Measurements from ENCODE around the gene MINDY4. TPM values are rescaled to one million over a fixed set of nuclear protein-coding genes. Genes with fewer than 3 reads are reported as not detected.

Gene MINDY4
- total and polyA plus RNA-seq, 8 donors, result 8.0 to 56.0 (median 17.4) TPM

DNA sequence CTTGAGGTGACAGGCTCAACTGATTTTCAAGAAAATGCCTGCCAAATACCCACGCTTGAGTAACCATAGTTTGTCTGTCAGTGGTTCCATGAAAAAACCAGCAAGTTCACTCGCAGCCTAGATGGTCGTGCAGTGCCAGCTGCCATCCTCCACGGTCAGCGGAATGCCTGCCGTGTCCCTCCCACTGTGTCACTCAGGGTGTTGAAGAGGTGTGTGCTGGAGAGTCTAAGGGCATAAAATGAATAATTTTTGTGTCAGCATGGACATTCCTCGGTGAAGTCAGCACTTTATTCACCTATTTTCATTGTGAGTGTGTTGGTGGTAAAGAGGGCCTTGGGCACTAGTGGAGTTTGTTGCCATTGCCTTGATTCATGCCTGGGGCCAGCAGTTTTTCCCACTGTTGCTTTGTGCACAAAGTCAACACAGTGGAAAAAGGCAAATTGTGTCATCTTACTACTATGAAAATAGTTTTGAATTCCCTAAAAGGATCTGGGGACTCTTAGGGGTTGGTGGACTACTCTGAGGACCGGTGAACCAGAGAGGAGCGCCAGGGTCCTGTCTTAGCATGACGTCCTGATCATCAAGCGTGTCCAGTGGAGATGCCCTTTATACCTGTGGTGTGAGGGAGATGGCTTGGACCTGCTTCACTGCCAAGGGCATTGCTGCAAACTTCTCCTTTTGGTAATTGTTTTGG is 17.6 kb downstream of the MINDY4 start:
- intact Hi-C loops (cut with DNase I), result no loop called here
- Histone ChIP-seq H3K27me3 (no peaks in the 10 kb centered on the region), H3K36me3 (peaks cover 0 to 28% of the 10 kb centered on the region in 2 donors), H3K9me3 (no peaks in the 10 kb centered on the region), H3K27ac (peak overlapping the region in 1 of 2 donors; percentile 13), H3K4me1 (peaks cover 0 to 17% of the 10 kb centered on the region in 2 donors), H3K4me3 (no peak overlapping the region)
- TF ChIP-seq, protein P1, sequence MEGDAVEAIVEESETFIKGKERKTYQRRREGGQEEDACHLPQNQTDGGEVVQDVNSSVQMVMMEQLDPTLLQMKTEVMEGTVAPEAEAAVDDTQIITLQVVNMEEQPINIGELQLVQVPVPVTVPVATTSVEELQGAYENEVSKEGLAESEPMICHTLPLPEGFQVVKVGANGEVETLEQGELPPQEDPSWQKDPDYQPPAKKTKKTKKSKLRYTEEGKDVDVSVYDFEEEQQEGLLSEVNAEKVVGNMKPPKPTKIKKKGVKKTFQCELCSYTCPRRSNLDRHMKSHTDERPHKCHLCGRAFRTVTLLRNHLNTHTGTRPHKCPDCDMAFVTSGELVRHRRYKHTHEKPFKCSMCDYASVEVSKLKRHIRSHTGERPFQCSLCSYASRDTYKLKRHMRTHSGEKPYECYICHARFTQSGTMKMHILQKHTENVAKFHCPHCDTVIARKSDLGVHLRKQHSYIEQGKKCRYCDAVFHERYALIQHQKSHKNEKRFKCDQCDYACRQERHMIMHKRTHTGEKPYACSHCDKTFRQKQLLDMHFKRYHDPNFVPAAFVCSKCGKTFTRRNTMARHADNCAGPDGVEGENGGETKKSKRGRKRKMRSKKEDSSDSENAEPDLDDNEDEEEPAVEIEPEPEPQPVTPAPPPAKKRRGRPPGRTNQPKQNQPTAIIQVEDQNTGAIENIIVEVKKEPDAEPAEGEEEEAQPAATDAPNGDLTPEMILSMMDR (IDR thresholded peaks at IDR 0.05), result no peak
- ATAC-seq, result no peak
- DNase-seq, result no peak

DNA sequence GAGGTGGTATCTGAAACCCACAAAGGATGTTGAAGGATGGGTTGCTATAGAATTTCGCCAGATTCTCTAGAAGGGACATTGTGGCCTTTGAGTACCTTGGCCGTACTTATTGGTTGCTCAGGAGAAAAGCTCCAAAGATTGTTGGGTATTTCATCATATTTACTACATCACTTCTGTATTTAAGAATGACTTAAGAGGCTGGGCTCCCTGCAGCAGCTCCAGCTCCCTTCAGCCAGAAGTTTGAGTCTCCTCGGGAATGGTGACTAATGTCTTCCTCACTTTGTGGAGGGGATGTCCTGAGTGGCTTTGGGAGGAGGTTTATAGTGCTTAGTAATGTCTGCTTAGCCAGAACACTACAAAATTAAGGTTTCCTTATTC is 18.1 kb downstream of the MINDY4 start:
- Histone ChIP-seq H3K9me3 (no peaks in the 10 kb centered on the region), H3K36me3 (peaks cover 0 to 32% of the 10 kb centered on the region in 2 donors), H3K27ac (peak overlapping the region in 1 of 2 donors; percentile 13), H3K27me3 (no peaks in the 10 kb centered on the region), H3K4me3 (no peak overlapping the region), H3K4me1 (peaks cover 0 to 17% of the 10 kb centered on the region in 2 donors)
- DNase-seq (no peak), ATAC-seq (peak; percentile 87)
- TF ChIP-seq, protein P1 (IDR thresholded peaks at IDR 0.05), result no peak
- intact Hi-C loops (cut with DNase I), result no loop called here

DNA sequence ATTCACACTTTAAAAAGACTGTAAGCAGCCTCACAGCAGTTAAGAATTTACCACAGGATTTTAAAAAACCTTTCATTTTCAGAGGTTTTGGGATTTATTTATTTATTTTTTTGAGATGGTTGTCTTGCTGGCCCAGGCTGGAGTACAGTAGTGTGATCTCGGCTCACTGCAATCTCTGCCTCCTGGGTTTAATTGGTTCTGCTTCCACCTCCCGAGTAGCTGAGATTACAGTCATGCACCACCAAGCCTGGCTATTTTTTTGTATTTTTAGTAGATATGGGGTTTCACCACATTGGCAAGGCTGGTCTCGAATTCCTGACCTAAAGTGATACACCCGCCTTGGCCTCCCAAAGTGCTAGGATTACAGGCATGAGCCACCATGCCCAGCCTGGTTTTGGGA is 19.1 kb downstream of the MINDY4 start:
- Histone ChIP-seq H3K4me3 (no peak overlapping the region), H3K36me3 (peaks cover 0 to 27% of the 10 kb centered on the region in 2 donors), H3K9me3 (no peaks in the 10 kb centered on the region), H3K27ac (no peak overlapping the region), H3K27me3 (no peaks in the 10 kb centered on the region), H3K4me1 (peaks cover under 1 to 17% of the 10 kb centered on the region in 2 donors)
- DNase-seq (no peak), ATAC-seq (no peak)
- TF ChIP-seq, protein P1 (IDR thresholded peaks at IDR 0.05), result no peak
- intact Hi-C loops (cut with DNase I), result no loop called here

DNA sequence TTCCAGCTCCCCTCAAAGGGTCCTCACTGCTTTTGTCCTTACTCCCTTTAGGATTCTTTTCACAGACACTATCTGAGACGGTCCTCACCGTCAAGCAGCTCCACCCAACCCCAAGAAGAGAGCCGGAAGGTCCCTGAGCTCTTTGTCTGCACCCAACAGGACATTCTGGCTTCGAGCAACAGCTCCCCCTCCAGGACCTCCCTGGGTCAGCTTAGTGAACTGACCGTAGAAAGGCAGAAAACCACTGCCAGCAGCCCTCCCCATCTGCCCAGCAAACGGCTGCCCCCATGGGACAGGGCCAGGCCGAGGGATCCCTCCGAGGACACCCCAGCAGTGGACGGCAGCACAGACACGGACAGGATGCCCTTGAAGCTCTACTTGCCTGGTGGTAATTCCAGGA is 19.9 kb downstream of the MINDY4 start:
- Histone ChIP-seq H3K4me1 (peaks cover 5 to 21% of the 10 kb centered on the region in 2 donors), H3K9me3 (no peaks in the 10 kb centered on the region), H3K4me3 (no peak overlapping the region), H3K36me3 (peaks cover 0 to 23% of the 10 kb centered on the region in 2 donors), H3K27ac (no peak overlapping the region), H3K27me3 (no peaks in the 10 kb centered on the region)
- TF ChIP-seq, protein P1 (IDR thresholded peaks at IDR 0.05), result no peak
- intact Hi-C loops (cut with DNase I), result no loop called here
- ATAC-seq (no peak), DNase-seq (no peak)

DNA sequence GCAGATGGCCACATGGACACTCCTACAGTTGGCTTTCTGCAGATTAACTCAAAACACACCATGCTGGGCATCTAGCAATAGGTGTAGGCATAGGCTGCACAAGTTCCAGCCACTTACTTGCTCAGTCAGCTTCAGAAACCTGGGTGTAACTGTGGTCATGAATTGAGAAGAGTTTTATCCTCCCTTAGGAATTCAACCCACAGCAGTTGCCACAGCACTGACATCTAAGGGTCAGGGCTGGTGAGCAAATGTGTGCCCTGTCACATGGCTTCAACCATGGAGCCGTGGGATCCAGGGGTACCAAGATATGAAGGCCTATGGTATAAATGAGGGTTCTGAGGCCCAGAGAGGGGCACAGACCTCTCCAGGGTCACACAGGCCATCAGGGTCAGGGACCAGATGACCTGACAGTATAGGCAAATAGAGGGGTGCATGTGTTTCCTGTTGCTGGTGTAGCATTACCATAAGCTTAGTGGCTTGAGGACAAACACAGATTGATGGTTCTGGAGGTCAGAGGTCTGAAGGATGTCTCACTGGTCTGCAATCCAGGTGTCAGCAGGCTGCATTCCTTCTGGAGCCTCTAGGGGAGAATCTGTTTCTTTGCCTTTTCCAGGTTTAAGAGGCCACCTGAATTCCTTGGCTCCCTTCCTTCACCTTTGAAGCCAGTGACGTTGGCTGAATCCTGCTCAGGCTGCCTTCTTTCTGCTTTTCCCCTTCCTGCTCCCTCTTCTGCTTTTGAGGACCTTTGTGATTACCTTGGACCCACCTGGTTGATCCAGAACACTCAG is 24.1 kb downstream of the MINDY4 start:
- Histone ChIP-seq H3K4me1 (peaks cover 9 to 10% of the 10 kb centered on the region in 2 donors), H3K4me3 (no peak overlapping the region), H3K27me3 (no peaks in the 10 kb centered on the region), H3K36me3 (peaks cover 0 to 20% of the 10 kb centered on the region in 2 donors), H3K9me3 (no peaks in the 10 kb centered on the region), H3K27ac (peak overlapping the region in 1 of 2 donors; percentile 14)
- DNase-seq (peak in 1 of 4 donors; percentile 36), ATAC-seq (peak; percentile 66)
- TF ChIP-seq, protein P1 (IDR thresholded peaks at IDR 0.05), result no peak
- intact Hi-C loops (cut with DNase I), result no loop called here
